ENCODE results near the gene CUZD1.

CUZD1 gene

GRCh38 chr10:122815458-122815857 lies 30.2 kb downstream of the CUZD1 start:
- no peak for TF ChIP-seq POLR2AphosphoS5 (IDR thresholded peaks at IDR 0.05; ENCODE audit: low read depth, low read length)
- TF ChIP-seq, protein P1, sequence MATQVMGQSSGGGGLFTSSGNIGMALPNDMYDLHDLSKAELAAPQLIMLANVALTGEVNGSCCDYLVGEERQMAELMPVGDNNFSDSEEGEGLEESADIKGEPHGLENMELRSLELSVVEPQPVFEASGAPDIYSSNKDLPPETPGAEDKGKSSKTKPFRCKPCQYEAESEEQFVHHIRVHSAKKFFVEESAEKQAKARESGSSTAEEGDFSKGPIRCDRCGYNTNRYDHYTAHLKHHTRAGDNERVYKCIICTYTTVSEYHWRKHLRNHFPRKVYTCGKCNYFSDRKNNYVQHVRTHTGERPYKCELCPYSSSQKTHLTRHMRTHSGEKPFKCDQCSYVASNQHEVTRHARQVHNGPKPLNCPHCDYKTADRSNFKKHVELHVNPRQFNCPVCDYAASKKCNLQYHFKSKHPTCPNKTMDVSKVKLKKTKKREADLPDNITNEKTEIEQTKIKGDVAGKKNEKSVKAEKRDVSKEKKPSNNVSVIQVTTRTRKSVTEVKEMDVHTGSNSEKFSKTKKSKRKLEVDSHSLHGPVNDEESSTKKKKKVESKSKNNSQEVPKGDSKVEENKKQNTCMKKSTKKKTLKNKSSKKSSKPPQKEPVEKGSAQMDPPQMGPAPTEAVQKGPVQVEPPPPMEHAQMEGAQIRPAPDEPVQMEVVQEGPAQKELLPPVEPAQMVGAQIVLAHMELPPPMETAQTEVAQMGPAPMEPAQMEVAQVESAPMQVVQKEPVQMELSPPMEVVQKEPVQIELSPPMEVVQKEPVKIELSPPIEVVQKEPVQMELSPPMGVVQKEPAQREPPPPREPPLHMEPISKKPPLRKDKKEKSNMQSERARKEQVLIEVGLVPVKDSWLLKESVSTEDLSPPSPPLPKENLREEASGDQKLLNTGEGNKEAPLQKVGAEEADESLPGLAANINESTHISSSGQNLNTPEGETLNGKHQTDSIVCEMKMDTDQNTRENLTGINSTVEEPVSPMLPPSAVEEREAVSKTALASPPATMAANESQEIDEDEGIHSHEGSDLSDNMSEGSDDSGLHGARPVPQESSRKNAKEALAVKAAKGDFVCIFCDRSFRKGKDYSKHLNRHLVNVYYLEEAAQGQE (IDR thresholded peaks at IDR 0.05; ENCODE audit: insufficient read depth in 1 of 2, low read depth in 2 of 2, low read length in 2 of 2) = no peak
- no peak for TF ChIP-seq TAF1 (IDR thresholded peaks at IDR 0.05; ENCODE audit: borderline replicate concordance, insufficient read depth, low read length)
- no peak for TF ChIP-seq SIN3A (IDR thresholded peaks at IDR 0.05; ENCODE audit: borderline replicate concordance, insufficient read depth, low read length)
- TF ChIP-seq FOXP2 (optimal IDR thresholded peaks at IDR 0.05; ENCODE audit: borderline replicate concordance, extremely low read depth, extremely low read length, insufficient read depth) = no peak

- TF ChIP-seq TAF1 (IDR thresholded peaks at IDR 0.05; ENCODE audit: borderline replicate concordance, insufficient read depth, low read length) = no peak
- TF ChIP-seq FOXP2 (optimal IDR thresholded peaks at IDR 0.05; ENCODE audit: borderline replicate concordance, extremely low read depth, extremely low read length, insufficient read depth) = no peak
- no peak for TF ChIP-seq SIN3A (IDR thresholded peaks at IDR 0.05; ENCODE audit: borderline replicate concordance, insufficient read depth, low read length)
- TF ChIP-seq, protein P1 (IDR thresholded peaks at IDR 0.05; ENCODE audit: insufficient read depth in 1 of 2, low read depth in 2 of 2, low read length in 2 of 2) = no peak
- TF ChIP-seq POLR2AphosphoS5 (IDR thresholded peaks at IDR 0.05; ENCODE audit: low read depth, low read length) = no peak
Measured at GRCh38 chr10:122814493-122814892, 31.2 kb downstream of the CUZD1 start.

DNA sequence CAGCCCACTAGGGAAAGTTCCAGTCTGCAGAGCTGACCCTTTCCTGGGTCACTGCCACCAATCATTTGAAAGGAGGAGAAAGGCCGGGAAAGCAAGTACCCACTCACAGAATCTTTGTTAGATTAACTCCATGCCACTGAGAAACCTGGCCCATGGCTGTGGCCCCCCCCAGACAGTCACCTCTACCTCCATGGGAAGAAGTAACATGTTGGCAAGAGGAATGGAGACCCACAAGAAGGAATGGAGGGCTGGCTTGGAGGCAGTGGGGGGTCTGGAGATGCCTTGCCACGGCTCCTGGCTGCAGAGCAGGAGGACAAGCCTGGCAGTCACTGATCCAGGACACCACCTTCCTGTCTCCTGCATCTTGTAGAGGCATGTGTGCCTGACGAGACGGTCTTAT lies 32.9 kb downstream of the CUZD1 start:
- TF ChIP-seq TAF1 (IDR thresholded peaks at IDR 0.05; ENCODE audit: borderline replicate concordance, insufficient read depth, low read length) = no peak
- TF ChIP-seq SIN3A (IDR thresholded peaks at IDR 0.05; ENCODE audit: borderline replicate concordance, insufficient read depth, low read length) = no peak
- no peak for TF ChIP-seq POLR2AphosphoS5 (IDR thresholded peaks at IDR 0.05; ENCODE audit: low read depth, low read length)
- TF ChIP-seq FOXP2 (optimal IDR thresholded peaks at IDR 0.05; ENCODE audit: borderline replicate concordance, extremely low read depth, extremely low read length, insufficient read depth) = no peak
- TF ChIP-seq, protein P1 (IDR thresholded peaks at IDR 0.05; ENCODE audit: insufficient read depth in 1 of 2, low read depth in 2 of 2, low read length in 2 of 2) = no peak

DNA sequence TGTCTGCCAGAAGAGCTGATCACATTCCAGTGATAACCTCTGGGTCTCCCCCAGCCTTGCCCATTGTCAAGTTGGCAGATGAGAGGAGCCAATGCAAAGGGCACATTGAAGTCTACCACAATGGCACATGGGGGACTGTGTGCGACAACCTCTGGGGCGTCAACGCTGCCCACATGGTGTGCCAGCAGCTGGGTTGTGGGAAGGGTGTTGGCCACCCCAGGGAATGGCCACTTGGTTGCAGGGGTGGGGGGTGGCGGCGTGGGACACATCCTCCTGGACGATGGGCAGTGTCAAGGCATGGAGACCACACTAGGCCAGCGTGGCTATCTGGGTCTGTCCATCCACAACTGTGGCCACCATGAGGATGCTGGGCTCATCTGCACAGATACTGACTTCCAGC lies 43.4 kb downstream of the CUZD1 start:
- TF ChIP-seq FOXP2 (optimal IDR thresholded peaks at IDR 0.05; ENCODE audit: borderline replicate concordance, extremely low read depth, extremely low read length, insufficient read depth) = no peak
- TF ChIP-seq TAF1 (IDR thresholded peaks at IDR 0.05; ENCODE audit: borderline replicate concordance, insufficient read depth, low read length) = no peak
- no peak for TF ChIP-seq POLR2AphosphoS5 (IDR thresholded peaks at IDR 0.05; ENCODE audit: low read depth, low read length)
- TF ChIP-seq, protein P1 (IDR thresholded peaks at IDR 0.05; ENCODE audit: insufficient read depth in 1 of 2, low read depth in 2 of 2, low read length in 2 of 2) = no peak
- no peak for TF ChIP-seq SIN3A (IDR thresholded peaks at IDR 0.05; ENCODE audit: borderline replicate concordance, insufficient read depth, low read length)
